Endothelial cell (in vitro differentiated cells): ENCODE data around the gene CCT8L2. TPM values are rescaled to one million over a fixed set of nuclear protein-coding genes. Genes with fewer than 3 reads are reported as not detected.
A peak's percentile ranks its signal among the peaks of the same experiment; 100 is the strongest.
"Not testable (repeated sequence)": the region's sequence is repeated elsewhere in the genome, so short reads cannot be mapped to it uniquely, and the experiment has no call there.

Experiments
- DNase-seq: peaks from one replicate; pipeline ENCODE4 v3.0.0; 2021; ENCODE audit warnings: low spot score
- H3K27ac Mint-ChIP-seq: one replicate; pipeline ENCODE4 v1.8.0; 2021; ENCODE audit warnings: mixed read lengths, inconsistent platforms; ENCODE audit not compliant: unreplicated experiment
- H3K27me3 Mint-ChIP-seq: one replicate; pipeline ENCODE4 v1.8.0; 2021; ENCODE audit warnings: mild to moderate bottlenecking, moderate library complexity, mixed read lengths, inconsistent platforms; ENCODE audit not compliant: unreplicated experiment
- H3K36me3 Mint-ChIP-seq: one replicate; pipeline ENCODE4 v1.8.0; 2021; ENCODE audit warnings: mild to moderate bottlenecking, low read depth, mixed read lengths, inconsistent platforms; ENCODE audit not compliant: unreplicated experiment
- H3K4me1 Mint-ChIP-seq: one replicate; pipeline ENCODE4 v1.8.0; 2021; ENCODE audit warnings: mild to moderate bottlenecking, mixed read lengths, inconsistent platforms; ENCODE audit not compliant: unreplicated experiment
- H3K4me3 Mint-ChIP-seq: one replicate; pipeline ENCODE4 v1.8.0; 2021; ENCODE audit warnings: mild to moderate bottlenecking, mixed read lengths, inconsistent platforms; ENCODE audit not compliant: unreplicated experiment
- H3K9me3 Mint-ChIP-seq: one replicate; pipeline ENCODE4 v1.8.0; 2021; ENCODE audit warnings: mixed read lengths, inconsistent platforms; ENCODE audit not compliant: unreplicated experiment
- total RNA-seq: library from RNA; stranded (reverse); fragmentation: NEBNext Ultra II Directional; extraction: Animal tissue kit (Norgen Biotek cat#: 25700); gene quantifications from one replicate; pipeline ENCODE4 v1.2.1, GENCODE V29; 2021; ENCODE audit not compliant: unreplicated experiment
- TF ChIP-seq, protein P1 (sequence below): fragments of 200-600 bp; sonication (generic); IDR thresholded peaks from one replicate; pipeline ENCODE4 v1.5.0; 2021; ENCODE audit warnings: antibody characterized with exemption; ENCODE audit not compliant: unreplicated experiment

CCT8L2 gene
- total RNA-seq, 1 donor from 2014 or later, result not detected

DNA sequence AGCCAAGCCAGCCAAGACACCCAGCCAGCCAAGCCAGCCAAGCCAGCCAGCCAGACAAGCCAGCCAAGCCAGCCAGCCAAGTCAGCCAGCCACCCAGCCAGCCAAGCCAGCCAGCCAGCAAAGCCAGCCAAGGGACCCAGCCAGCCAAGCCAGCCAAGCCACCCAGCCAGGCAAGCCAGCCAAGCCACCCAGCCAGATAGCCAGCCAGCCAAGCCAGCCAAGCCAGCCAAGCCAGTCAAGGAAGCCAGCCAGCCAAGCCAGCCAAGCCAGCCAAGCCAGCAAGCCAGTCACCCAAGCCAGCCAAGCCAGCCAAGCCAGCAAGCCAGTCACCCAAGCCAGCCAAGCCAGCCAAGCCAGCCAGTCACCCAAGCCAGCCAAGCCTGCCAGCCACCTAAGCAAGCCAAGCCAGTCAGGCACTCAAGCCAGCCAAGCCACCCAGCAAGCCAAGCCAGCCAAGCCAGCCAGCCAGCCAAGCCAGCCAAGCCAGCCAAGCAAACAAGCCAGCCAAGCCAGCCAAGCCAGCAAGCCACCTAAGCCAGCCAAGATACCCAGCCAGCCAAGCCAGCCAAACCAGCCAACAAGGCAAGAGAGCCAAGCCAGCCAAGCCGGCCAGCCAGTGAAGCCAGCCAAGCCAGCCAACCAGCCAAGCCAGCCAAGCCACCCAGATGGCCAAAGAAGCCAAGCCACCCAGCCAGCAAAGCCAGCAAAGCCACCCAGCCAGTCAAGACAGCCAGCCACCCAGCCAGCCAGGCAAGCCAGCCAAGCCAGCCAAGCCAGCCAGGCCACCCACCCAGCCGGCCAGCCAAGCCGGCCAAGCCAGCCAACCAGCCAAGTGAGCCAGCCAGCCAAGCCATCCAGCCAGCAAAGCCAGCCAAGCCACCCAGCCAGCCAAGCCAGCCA is 33.3 kb downstream of the CCT8L2 start:
- Mint-ChIP-seq H3K4me3 (no peak overlapping the region), H3K27me3 (peaks cover 12% of the 10 kb centered on the region), H3K4me1 (no peaks in the 10 kb centered on the region)

GRCh38 chr22:16558376-16558945 is 34.1 kb downstream of the CCT8L2 start:
- H3K4me3 Mint-ChIP-seq, H3K4me1 Mint-ChIP-seq, H3K27ac Mint-ChIP-seq, DNase-seq, H3K36me3 Mint-ChIP-seq: not testable (repeated sequence)
- H3K27me3 Mint-ChIP-seq, result peaks cover 12% of the 10 kb centered on the region
- peaks cover 19% of the 10 kb centered on the region for H3K9me3 Mint-ChIP-seq

More for the DNA sequence above, 33.3 kb downstream of the CCT8L2 start:
- Mint-ChIP-seq H3K9me3 (peaks cover 14% of the 10 kb centered on the region), H3K27ac (no peak overlapping the region), H3K36me3 (peaks cover 6% of the 10 kb centered on the region)
- no peak for DNase-seq
- TF ChIP-seq, protein P1, sequence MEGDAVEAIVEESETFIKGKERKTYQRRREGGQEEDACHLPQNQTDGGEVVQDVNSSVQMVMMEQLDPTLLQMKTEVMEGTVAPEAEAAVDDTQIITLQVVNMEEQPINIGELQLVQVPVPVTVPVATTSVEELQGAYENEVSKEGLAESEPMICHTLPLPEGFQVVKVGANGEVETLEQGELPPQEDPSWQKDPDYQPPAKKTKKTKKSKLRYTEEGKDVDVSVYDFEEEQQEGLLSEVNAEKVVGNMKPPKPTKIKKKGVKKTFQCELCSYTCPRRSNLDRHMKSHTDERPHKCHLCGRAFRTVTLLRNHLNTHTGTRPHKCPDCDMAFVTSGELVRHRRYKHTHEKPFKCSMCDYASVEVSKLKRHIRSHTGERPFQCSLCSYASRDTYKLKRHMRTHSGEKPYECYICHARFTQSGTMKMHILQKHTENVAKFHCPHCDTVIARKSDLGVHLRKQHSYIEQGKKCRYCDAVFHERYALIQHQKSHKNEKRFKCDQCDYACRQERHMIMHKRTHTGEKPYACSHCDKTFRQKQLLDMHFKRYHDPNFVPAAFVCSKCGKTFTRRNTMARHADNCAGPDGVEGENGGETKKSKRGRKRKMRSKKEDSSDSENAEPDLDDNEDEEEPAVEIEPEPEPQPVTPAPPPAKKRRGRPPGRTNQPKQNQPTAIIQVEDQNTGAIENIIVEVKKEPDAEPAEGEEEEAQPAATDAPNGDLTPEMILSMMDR, result no peak

- not testable (repeated sequence) for H3K4me1 Mint-ChIP-seq, H3K27me3 Mint-ChIP-seq, DNase-seq, H3K36me3 Mint-ChIP-seq
- Mint-ChIP-seq H3K4me3 (peak overlapping the region; percentile 53), H3K27ac (peak overlapping the region; percentile 22), H3K9me3 (peaks cover 18% of the 10 kb centered on the region)
Measured at GRCh38 chr22:16557511-16557910, 35.1 kb downstream of the CCT8L2 start.

GRCh38 chr22:16555077-16555994 is 37.3 kb downstream of the CCT8L2 start:
- peaks cover 15% of the 10 kb centered on the region for H3K9me3 Mint-ChIP-seq

DNA sequence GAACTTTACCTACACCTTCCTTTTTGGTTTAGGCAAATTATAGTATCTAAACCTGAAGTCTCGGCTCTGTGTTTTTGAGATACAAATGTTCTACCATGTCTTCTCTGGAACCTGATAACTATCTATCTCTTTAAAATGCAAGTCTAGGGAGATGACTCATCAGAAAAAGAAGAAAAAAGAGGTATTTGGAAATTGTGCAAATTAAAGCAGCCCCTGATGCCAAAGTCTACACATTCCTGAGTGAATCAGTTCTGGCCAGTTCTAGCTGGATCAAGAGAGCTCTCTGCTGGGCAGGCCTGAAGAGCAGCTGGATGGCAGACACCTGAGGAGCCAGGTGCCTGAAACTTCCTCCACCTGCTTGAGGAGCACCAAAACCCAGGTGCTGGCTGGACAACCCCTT is 49.3 kb downstream of the CCT8L2 start:
- H3K4me1 Mint-ChIP-seq, H3K4me3 Mint-ChIP-seq, H3K36me3 Mint-ChIP-seq, DNase-seq, H3K27ac Mint-ChIP-seq, H3K27me3 Mint-ChIP-seq, H3K9me3 Mint-ChIP-seq: not testable (repeated sequence)

More at GRCh38 chr22:16555077-16555994, 37.3 kb downstream of the CCT8L2 start:
- not testable (repeated sequence) for DNase-seq, H3K4me1 Mint-ChIP-seq, H3K27ac Mint-ChIP-seq, H3K27me3 Mint-ChIP-seq, H3K36me3 Mint-ChIP-seq, H3K4me3 Mint-ChIP-seq

Other genes with a start within 250 kb of the CCT8L2 start
- not detected for gene XKR3, start 232.6 kb upstream of the CCT8L2 start, total RNA-seq